Measurements from ENCODE around the gene CD3E. TPM values are rescaled to one million over a fixed set of nuclear protein-coding genes. Genes with fewer than 3 reads are reported as not detected.

CD3E gene
- total and polyA plus RNA-seq, 2 experiments from 2014 or later = not detected

- Histone ChIP-seq H3F3A (ENCODE audit: insufficient read depth) (no peaks in the 10 kb centered on the region), H3K79me2 (ENCODE audit: insufficient read depth) (no peaks in the 10 kb centered on the region), H3K4me1 (ENCODE audit: insufficient read depth) (no peaks in the 10 kb centered on the region), H3K4me2 (ENCODE audit: unreplicated experiment) (no peak overlapping the region), H3K9ac (no peak overlapping the region), H3K27ac (no peak overlapping the region), H4K20me1 (ENCODE audit: insufficient read depth) (no peaks in the 10 kb centered on the region), H3K4me3 (no peak overlapping the region), H3K9me3 (ENCODE audit: low read depth) (no peaks in the 10 kb centered on the region), H3K9me2 (ENCODE audit: insufficient read depth) (no peaks in the 10 kb centered on the region), H3K27me3 (replicated peaks; ENCODE audit: insufficient read depth) (peaks cover 13% of the 10 kb centered on the region), H2AFZ (no peak overlapping the region), H3K36me3 (ENCODE audit: low read depth) (no peaks in the 10 kb centered on the region)
- no peak for TF ChIP-seq EZH2 (IDR thresholded peaks at IDR 0.05; ENCODE audit: insufficient read depth, poor library complexity, severe bottlenecking)
- TF ChIP-seq EZH2phosphoT487 (IDR thresholded peaks at IDR 0.05; ENCODE audit: insufficient read depth, low read depth) = no peak
- in situ Hi-C loops (cut with MboI) = loop anchor here (10.0 kb wide), 1 partner anchor 148 kb away; no protein-coding TSS in a partner anchor
- DNase-seq = no peak
- 44 to 50% methylated on average over 9 of the region's 9 CpGs for whole genome bisulfite sequencing, 2 experiments (ENCODE audit: low coverage in 1 of 2, low lambda C conversion rate in 2 of 2, missing lambda C conversion rate in 2 of 2)
Observed at GRCh38 chr11:118343248-118343647, 38.7 kb downstream of the CD3E start.

- 32% methylated on average over 6 of the region's 6 CpGs for WGBS, 2 experiments (ENCODE audit: low coverage in 1 of 2, low lambda C conversion rate in 2 of 2, missing lambda C conversion rate in 2 of 2)
Observed at GRCh38 chr11:118343981-118344515, 39.5 kb downstream of the CD3E start, which contains the start of gene CD3G. CD3G (plus strand) TSS chr11:118344344; CDS start chr11:118344424, 80 bp downstream.

GRCh38 chr11:118349475-118349874, 44.9 kb downstream of the CD3E start:
- in situ Hi-C loops (cut with MboI) = loop anchor here (10.0 kb wide), 1 partner anchor 155 kb away; no protein-coding TSS in a partner anchor
- H3K27me3 ChIP-seq (replicated peaks; ENCODE audit: insufficient read depth) = peaks cover 42% of the 10 kb centered on the region
- H2AFZ ChIP-seq = no peak overlapping the region

More at GRCh38 chr11:118343981-118344515, 39.5 kb downstream of the CD3E start, which contains the start of gene CD3G:
- Histone ChIP-seq H3K36me3 (ENCODE audit: low read depth) (no peaks in the 10 kb centered on the region), H3K4me2 (ENCODE audit: unreplicated experiment) (no peak within 1 kb of the TSS), H3K79me2 (ENCODE audit: insufficient read depth) (no peaks in the 10 kb centered on the region), H3K4me1 (ENCODE audit: insufficient read depth) (no peaks in the 10 kb centered on the region), H3K9ac (no peak within 1 kb of the TSS), H3F3A (ENCODE audit: insufficient read depth) (no peaks in the 10 kb centered on the region), H3K27me3 (replicated peaks; ENCODE audit: insufficient read depth) (peaks cover 21% of the 10 kb centered on the region), H3K27ac (no peak within 1 kb of the TSS), H4K20me1 (ENCODE audit: insufficient read depth) (no peaks in the 10 kb centered on the region), H3K4me3 (no peak within 1 kb of the TSS), H3K9me3 (ENCODE audit: low read depth) (no peaks in the 10 kb centered on the region), H2AFZ (no peak within 1 kb of the TSS), H3K9me2 (ENCODE audit: insufficient read depth) (no peaks in the 10 kb centered on the region)
- no peak for DNase-seq
- TF ChIP-seq EZH2 (IDR thresholded peaks at IDR 0.05; ENCODE audit: insufficient read depth, poor library complexity, severe bottlenecking) = no peak
- in situ Hi-C loops (cut with MboI) = loop anchor here (10.0 kb wide), 1 partner anchor 149 kb away; no protein-coding TSS in a partner anchor

DNA sequence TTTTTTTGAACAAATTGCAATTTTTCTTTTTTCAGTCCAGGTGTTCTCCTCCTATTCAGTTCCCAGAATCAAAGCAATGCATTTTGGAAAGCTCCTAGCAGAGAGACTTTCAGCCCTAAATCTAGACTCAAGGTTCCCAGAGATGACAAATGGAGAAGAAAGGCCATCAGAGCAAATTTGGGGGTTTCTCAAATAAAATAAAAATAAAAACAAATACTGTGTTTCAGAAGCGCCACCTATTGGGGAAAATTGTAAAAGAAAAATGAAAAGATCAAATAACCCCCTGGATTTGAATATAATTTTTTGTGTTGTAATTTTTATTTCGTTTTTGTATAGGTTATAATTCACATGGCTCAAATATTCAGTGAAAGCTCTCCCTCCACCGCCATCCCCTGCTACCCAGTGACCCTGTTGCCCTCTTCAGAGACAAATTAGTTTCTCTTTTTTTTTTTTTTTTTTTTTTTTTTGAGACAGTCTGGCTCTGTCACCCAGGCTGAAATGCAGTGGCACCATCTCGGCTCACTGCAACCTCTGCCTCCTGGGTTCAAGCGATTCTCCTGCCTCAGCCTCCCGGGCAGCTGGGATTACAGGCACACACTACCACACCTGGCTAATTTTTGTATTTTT, 48.7 kb downstream of the CD3E start:
- Histone ChIP-seq H3K27me3 (replicated peaks; ENCODE audit: insufficient read depth) (peaks cover 30% of the 10 kb centered on the region), H3K27ac (no peak overlapping the region), H3K79me2 (ENCODE audit: insufficient read depth) (no peaks in the 10 kb centered on the region), H3K36me3 (ENCODE audit: low read depth) (no peaks in the 10 kb centered on the region), H2AFZ (no peak overlapping the region), H3K9me2 (ENCODE audit: insufficient read depth) (no peaks in the 10 kb centered on the region), H3K4me1 (ENCODE audit: insufficient read depth) (no peaks in the 10 kb centered on the region), H3K4me3 (no peak overlapping the region), H3K4me2 (ENCODE audit: unreplicated experiment) (no peak overlapping the region), H4K20me1 (ENCODE audit: insufficient read depth) (no peaks in the 10 kb centered on the region), H3F3A (ENCODE audit: insufficient read depth) (peaks cover 6% of the 10 kb centered on the region; the same call in 1 of the 2 replicates), H3K9ac (no peak overlapping the region), H3K9me3 (ENCODE audit: low read depth) (no peaks in the 10 kb centered on the region)
- in situ Hi-C loops (cut with MboI) = no loop called here
- peak; percentile 45 for DNase-seq
- 0 to 4% methylated on average over 4 to 6 of the region's 6 CpGs for WGBS, 2 experiments (ENCODE audit: low coverage in 1 of 2, low lambda C conversion rate in 2 of 2, missing lambda C conversion rate in 2 of 2)
- no peak for TF ChIP-seq EZH2phosphoT487 (IDR thresholded peaks at IDR 0.05; ENCODE audit: insufficient read depth, low read depth)
- no peak for TF ChIP-seq EZH2 (IDR thresholded peaks at IDR 0.05; ENCODE audit: insufficient read depth, poor library complexity, severe bottlenecking)

More at GRCh38 chr11:118349475-118349874, 44.9 kb downstream of the CD3E start:
- Histone ChIP-seq H3K79me2 (ENCODE audit: insufficient read depth) (no peaks in the 10 kb centered on the region), H3K9ac (no peak overlapping the region), H3K4me3 (no peak overlapping the region), H3K4me2 (ENCODE audit: unreplicated experiment) (no peak overlapping the region), H3K4me1 (ENCODE audit: insufficient read depth) (no peaks in the 10 kb centered on the region), H3K27ac (no peak overlapping the region), H3F3A (ENCODE audit: insufficient read depth) (no peaks in the 10 kb centered on the region), H4K20me1 (ENCODE audit: insufficient read depth) (no peaks in the 10 kb centered on the region), H3K9me3 (ENCODE audit: low read depth) (no peaks in the 10 kb centered on the region), H3K36me3 (ENCODE audit: low read depth) (no peaks in the 10 kb centered on the region), H3K9me2 (ENCODE audit: insufficient read depth) (no peaks in the 10 kb centered on the region)
- DNase-seq = no peak
- TF ChIP-seq EZH2 (IDR thresholded peaks at IDR 0.05; ENCODE audit: insufficient read depth, poor library complexity, severe bottlenecking) (no peak), EZH2phosphoT487 (IDR thresholded peaks at IDR 0.05; ENCODE audit: insufficient read depth, low read depth) (no peak)
- 47 to 56% methylated on average over 6 of the region's 6 CpGs for WGBS, 2 experiments (ENCODE audit: low coverage in 1 of 2, low lambda C conversion rate in 2 of 2, missing lambda C conversion rate in 2 of 2)
